ENCODE data around the gene OR9Q1.

The OR9Q1 gene

DNA sequence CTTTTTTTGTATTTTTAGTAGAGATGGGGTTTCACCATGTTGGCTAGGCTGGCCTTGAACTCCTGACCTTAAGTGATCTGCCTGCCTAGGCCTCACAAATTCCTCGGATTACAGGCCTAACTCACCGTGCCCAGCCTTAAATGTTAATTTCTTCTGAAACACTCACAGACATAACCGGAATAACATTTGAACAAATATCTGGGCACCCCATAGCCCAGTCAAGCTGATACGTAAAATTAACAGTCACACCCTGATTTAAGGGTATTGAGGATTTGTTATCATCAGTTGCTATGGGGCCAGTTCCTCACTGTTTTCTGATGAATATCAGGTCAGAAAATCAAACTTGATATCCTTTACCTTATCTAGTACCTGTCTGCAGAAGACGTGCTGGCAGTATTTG is 23.0 kb upstream of the OR9Q1 start:
- Histone ChIP-seq H3K9me3 (no peaks in the 10 kb centered on the region), H3K36me3 (no peaks in the 10 kb centered on the region), H3K4me3 (ENCODE audit: low read depth in 1 of 2, low read length in 1 of 2) (no peak overlapping the region), H3K4me1 (ENCODE audit: control insufficient read depth in 1 of 2, insufficient read depth in 1 of 2, low read depth in 1 of 2, low read length in 1 of 2) (no peaks in the 10 kb centered on the region), H3K27me3 (no peaks in the 10 kb centered on the region), H3K27ac (no peak overlapping the region)
- TF ChIP-seq, protein P1, sequence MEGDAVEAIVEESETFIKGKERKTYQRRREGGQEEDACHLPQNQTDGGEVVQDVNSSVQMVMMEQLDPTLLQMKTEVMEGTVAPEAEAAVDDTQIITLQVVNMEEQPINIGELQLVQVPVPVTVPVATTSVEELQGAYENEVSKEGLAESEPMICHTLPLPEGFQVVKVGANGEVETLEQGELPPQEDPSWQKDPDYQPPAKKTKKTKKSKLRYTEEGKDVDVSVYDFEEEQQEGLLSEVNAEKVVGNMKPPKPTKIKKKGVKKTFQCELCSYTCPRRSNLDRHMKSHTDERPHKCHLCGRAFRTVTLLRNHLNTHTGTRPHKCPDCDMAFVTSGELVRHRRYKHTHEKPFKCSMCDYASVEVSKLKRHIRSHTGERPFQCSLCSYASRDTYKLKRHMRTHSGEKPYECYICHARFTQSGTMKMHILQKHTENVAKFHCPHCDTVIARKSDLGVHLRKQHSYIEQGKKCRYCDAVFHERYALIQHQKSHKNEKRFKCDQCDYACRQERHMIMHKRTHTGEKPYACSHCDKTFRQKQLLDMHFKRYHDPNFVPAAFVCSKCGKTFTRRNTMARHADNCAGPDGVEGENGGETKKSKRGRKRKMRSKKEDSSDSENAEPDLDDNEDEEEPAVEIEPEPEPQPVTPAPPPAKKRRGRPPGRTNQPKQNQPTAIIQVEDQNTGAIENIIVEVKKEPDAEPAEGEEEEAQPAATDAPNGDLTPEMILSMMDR (IDR thresholded peaks at IDR 0.05) = no peak

DNA sequence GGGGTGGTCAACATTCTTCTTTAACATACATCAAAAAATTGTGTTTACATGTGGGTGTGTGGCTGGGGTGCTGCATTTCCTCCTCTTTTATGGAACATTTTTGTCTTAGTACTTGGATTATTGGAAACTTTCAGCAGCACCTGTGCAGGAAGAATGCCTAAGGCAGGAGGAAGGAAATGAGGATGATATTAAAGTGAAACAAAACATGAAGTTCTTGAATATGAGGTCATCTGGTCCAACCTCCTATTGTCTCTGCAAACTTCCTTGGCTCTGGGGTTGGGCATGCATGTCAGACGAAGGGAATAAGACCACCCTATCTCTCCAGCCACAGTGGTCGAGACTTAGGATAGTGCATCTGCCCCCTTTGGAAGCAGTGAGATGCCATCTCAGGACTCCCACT is 20.6 kb upstream of the OR9Q1 start:
- H3K27ac ChIP-seq = no peak overlapping the region
- H3K36me3 ChIP-seq = no peaks in the 10 kb centered on the region
- TF ChIP-seq, protein P1 (IDR thresholded peaks at IDR 0.05) = no peak
- no peaks in the 10 kb centered on the region for H3K9me3 ChIP-seq
- H3K27me3 ChIP-seq = no peaks in the 10 kb centered on the region
- no peak overlapping the region for H3K4me3 ChIP-seq (ENCODE audit: low read depth in 1 of 2, low read length in 1 of 2)
- no peaks in the 10 kb centered on the region for H3K4me1 ChIP-seq (ENCODE audit: control insufficient read depth in 1 of 2, insufficient read depth in 1 of 2, low read depth in 1 of 2, low read length in 1 of 2)

DNA sequence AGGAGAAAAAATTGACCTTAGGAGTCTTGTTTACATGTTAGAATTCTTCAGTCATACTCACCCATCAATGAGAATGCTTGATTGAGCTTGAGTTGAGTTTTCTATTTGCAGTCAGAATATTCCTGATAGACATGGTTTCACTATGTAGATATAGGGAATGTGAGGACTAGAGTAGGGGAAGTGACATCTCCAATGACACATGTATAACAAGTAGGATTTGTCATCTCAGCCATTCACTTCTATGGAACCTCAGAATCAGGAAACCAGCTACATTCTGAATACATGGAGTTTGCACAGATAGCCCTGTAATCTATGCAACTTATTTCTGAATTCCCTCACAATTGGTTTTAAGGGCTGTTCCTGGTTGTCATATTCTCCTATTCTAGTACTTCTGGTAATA is 20.1 kb upstream of the OR9Q1 start:
- H3K36me3 ChIP-seq = no peaks in the 10 kb centered on the region
- no peaks in the 10 kb centered on the region for H3K4me1 ChIP-seq (ENCODE audit: control insufficient read depth in 1 of 2, insufficient read depth in 1 of 2, low read depth in 1 of 2, low read length in 1 of 2)
- H3K27ac ChIP-seq = no peak overlapping the region
- TF ChIP-seq, protein P1 (IDR thresholded peaks at IDR 0.05) = no peak
- H3K27me3 ChIP-seq = no peaks in the 10 kb centered on the region
- H3K9me3 ChIP-seq = no peaks in the 10 kb centered on the region
- H3K4me3 ChIP-seq (ENCODE audit: low read depth in 1 of 2, low read length in 1 of 2) = no peak overlapping the region

DNA sequence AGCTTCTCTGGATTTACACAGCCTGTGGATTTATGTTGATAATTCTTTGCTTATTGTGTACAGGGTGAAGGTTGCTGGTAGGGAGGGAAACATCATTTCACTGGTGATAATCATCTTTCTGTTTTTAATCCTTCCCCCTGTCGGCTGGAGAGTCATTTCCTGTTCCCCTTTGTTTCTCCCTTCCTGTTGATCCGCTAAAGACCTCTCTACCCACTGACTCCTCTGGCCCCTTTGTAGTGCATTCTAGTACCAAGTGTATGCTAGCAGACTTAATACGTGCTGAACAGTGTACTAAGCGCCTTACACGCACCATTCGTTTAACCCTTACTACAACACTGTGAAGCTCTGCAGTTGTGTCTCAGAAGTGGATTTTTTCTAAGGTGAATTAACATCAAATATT is 19.0 kb upstream of the OR9Q1 start:
- no peaks in the 10 kb centered on the region for H3K4me1 ChIP-seq (ENCODE audit: control insufficient read depth in 1 of 2, insufficient read depth in 1 of 2, low read depth in 1 of 2, low read length in 1 of 2)
- H3K27ac ChIP-seq = no peak overlapping the region
- H3K36me3 ChIP-seq = no peaks in the 10 kb centered on the region
- H3K9me3 ChIP-seq = no peaks in the 10 kb centered on the region
- no peaks in the 10 kb centered on the region for H3K27me3 ChIP-seq
- H3K4me3 ChIP-seq (ENCODE audit: low read depth in 1 of 2, low read length in 1 of 2) = no peak overlapping the region
- TF ChIP-seq, protein P1 (IDR thresholded peaks at IDR 0.05) = no peak

DNA sequence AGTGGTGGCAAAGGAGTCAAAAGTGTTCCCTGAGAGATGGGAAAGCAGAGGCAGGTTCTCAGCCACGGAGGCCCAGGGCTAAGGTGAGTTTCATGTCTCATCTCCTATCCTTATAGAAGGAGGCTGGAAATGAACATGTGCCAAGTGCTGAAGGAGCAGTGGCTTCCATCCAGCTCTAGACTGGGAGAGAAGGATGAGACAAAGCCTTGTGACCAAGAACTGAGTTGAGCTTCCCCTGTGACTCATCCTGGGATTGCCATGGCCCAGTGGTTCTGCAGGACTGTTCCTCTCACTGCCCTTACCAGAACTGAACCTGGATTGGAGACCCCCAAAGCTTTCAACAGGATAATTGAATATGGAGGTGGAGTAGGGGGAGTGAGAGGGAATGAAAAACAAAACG is 16.7 kb upstream of the OR9Q1 start:
- no peaks in the 10 kb centered on the region for H3K4me1 ChIP-seq (ENCODE audit: control insufficient read depth in 1 of 2, insufficient read depth in 1 of 2, low read depth in 1 of 2, low read length in 1 of 2)
- no peaks in the 10 kb centered on the region for H3K27me3 ChIP-seq
- no peaks in the 10 kb centered on the region for H3K36me3 ChIP-seq
- TF ChIP-seq, protein P1 (IDR thresholded peaks at IDR 0.05) = no peak
- H3K4me3 ChIP-seq (ENCODE audit: low read depth in 1 of 2, low read length in 1 of 2) = no peak overlapping the region
- H3K27ac ChIP-seq = no peak overlapping the region
- H3K9me3 ChIP-seq = no peaks in the 10 kb centered on the region

GRCh38 chr11:58011771-58012170 is 11.9 kb upstream of the OR9Q1 start:
- TF ChIP-seq, protein P1 (IDR thresholded peaks at IDR 0.05) = no peak
- Histone ChIP-seq H3K27ac (no peak overlapping the region), H3K36me3 (no peaks in the 10 kb centered on the region), H3K27me3 (no peaks in the 10 kb centered on the region), H3K4me3 (ENCODE audit: low read depth in 1 of 2, low read length in 1 of 2) (no peak overlapping the region), H3K4me1 (ENCODE audit: control insufficient read depth in 1 of 2, insufficient read depth in 1 of 2, low read depth in 1 of 2, low read length in 1 of 2) (no peaks in the 10 kb centered on the region), H3K9me3 (no peaks in the 10 kb centered on the region)
